Activated CD4-positive, alpha-beta T cell treated with anti-CD3 and anti-CD28 coated beads for 48 hours (primary cell): Measurements from ENCODE around the gene PTH2.
"Not testable (repeated sequence)": the region's sequence is repeated elsewhere in the genome, so short reads cannot be mapped to it uniquely, and the experiment has no call there.

Experiments
- DNase-seq: peaks from one replicate; pipeline ENCODE4 v3.0.0-alpha.2; 2020

PTH2 gene, protein sequence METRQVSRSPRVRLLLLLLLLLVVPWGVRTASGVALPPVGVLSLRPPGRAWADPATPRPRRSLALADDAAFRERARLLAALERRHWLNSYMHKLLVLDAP

DNA sequence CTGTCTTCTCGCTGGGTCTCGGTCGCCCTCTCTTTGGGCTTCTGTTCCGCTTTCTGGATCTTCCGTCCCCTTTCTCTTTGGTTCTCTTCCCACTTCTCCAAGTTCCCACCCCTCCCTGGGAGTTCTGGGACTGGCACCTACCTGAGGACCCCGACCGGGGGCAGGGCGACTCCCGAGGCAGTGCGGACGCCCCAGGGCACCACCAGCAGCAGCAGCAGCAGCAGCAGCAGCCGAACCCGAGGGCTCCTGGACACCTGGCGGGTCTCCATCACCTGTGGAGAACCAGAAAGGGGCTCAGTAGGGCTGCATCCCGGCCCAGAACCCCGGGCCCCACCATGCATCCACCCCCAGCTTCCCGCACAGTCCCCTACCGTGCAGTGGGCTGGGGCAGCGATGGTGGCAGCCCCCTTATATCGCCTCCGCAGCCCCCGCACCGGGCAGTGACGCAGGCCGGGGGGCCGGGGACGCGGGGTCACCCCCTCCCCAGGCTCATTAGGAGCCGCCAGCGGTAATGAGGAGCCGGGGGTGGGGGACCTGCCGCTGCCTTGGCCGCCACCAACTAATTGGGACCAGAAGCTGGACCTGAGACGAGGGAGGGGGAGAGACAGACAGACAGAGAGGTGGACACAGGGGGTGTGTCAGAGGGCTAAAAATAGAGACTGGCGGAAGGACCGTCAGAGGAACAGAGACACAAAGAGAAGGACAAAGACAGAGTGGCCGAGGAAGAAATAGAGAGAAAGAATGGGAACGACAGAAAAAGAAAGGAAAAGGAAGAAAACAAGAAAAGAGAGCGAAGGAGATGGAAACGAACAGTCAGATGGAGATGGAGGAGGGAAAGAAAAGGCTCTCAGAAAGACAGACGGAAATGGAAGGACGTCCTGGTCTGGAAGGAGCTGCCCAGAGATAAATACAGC lies at the start of gene PTH2:
PTH2 (minus strand) TSS at position 371 of the 914 bp plus-strand sequence; CDS start at position 269, 102 bp downstream.
- DNase-seq = no peak

DNA sequence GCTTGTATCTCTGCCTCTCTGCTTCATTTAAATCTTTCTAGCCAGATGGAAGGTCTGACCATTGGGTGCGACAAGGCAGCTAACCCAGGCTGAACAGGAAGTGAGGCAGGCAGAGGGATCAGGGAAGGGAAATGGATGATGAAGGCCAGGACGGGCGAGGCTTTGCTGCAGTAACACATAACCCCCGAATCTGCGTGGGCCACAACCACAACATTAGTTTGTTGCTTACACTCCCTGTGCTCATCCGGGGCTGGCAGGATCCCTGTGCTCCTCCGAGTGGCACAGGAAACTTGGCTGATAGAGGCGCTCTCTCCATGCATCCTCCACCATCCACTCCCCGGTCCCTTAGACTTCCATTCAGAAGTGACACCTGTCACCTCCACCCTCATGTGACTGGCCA lies 49.7 kb upstream of the PTH2 start:
- DNase-seq = no peak

DNA sequence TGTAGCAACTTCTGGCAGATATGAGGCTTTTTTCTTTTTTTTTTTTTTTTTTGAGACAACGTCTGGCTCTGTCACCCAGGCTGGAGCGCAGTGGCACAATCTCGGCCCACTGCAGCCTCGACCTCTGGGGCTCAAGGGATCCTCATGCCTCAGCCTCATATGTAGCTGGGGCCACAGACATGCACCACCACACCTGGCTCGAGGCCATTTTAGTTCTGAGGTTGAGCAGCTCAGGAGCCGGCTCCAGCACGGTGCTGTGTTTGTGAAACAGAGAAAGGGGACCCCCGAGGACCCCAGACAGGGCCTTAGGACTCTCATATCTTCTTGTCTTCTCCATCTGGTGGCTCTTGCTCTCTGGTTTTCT lies 47.4 kb upstream of the PTH2 start:
- DNase-seq = no peak

DNA sequence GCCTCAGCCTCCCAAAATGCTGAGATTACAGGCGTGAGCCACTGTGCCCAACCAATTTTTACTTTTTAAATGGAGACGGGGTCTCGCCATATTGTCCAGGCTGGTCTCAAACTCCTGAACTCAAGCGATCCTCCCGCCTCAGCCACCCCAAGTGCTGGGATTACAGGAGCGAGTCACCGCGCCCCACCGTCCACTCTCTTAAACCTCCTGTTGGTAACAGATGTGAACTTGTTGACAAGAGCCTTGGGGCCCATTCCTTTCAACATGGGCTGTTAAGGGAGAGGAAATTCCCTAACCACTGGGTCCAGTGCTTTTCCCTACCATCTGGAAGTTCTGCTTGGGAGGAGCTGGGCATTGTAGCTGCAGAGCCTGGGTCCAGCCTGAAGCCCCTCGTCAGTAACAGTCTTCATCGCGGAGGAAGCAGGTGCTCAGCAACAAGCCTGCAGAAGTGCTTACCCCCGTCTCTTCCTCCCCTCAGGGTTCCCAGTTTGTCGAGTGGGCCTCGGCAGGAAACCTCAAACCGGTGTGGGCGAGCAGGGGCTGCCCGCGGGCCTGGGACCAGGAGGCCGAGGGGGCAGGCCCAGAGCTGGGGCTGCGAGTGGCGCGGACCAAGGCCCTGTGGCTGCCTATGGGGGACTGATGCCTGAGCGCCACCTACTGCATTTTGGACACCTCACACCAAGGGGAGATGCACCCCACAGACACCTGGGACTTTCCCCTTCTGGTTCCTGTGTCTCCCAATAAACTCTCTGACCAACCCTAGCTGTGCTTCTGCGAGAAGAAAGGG lies 46.8 kb upstream of the PTH2 start:
- DNase-seq = peak; percentile 81

DNA sequence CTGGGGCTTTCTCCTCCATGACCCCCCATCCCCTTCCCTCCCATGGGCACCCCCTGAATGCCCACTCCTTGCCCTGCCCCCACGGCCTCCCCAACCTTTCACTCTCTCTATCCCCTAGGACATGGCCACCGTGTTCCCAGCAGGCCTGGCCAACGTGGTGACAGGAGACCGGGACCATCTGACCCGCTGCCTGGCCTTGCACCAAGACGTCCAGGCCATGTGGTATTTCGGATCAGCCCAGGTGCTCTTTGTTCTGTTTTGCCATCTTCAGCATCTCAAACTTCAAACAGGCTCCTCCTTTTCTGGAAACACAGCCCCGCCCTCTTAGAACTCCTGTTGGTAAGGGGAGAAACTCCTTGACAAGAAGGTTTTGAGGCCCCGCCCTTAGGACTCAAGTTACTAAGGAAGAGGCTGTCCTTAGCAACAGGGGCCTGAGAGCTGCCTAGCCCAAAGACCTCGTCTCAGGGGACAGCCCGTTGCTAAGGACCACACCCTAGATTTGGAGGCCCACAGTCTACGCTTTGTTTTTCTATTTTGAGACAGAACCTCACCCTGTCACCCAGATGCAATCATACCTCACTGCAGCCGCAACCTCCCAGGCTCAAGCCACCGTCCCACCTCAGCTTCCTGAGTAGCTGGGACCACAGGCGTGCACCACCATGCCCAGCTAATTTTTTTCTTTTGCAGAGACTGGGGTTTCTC lies 45.7 kb upstream of the PTH2 start:
- peak; percentile 82 for DNase-seq

DNA sequence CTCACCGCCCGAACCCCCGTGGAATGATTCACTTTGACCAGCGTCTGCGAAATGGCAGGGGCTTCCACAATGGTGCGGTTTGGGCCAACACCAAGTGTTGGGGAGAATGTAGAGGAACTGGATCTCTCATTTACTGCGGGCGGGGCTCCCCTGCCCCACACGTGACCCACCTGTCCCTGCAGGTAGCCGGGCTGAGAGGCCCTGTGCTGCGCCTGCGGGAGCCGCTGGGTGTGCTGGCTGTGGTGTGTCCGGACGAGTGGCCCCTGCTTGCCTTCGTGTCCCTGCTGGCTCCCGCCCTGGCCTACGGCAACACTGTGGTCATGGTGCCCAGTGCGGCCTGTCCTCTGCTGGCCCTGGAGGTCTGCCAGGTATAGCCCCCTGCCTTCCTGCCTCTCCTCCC lies 45.0 kb upstream of the PTH2 start:
- DNase-seq = no peak

DNA sequence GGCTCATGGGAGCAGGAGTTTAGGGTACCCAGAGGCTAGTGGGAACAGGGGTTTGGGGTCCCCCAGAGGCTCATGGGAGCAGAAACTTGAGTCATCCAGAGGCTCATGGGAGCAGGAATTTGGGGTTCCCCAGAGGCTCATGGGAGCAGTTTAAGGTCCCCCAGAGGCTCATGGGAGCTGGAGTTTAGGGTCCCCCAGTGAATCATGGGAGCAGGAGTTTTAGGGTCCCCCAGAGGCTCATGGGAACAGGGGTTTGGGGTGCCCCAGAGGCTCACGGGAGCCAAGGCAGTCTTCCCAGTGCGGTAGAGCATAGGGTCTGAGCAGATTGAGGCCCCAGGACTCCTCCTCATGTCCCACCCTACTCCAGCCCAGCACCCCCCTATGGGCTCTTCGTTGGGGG lies 42.1 kb upstream of the PTH2 start:
- DNase-seq = no peak

DNA sequence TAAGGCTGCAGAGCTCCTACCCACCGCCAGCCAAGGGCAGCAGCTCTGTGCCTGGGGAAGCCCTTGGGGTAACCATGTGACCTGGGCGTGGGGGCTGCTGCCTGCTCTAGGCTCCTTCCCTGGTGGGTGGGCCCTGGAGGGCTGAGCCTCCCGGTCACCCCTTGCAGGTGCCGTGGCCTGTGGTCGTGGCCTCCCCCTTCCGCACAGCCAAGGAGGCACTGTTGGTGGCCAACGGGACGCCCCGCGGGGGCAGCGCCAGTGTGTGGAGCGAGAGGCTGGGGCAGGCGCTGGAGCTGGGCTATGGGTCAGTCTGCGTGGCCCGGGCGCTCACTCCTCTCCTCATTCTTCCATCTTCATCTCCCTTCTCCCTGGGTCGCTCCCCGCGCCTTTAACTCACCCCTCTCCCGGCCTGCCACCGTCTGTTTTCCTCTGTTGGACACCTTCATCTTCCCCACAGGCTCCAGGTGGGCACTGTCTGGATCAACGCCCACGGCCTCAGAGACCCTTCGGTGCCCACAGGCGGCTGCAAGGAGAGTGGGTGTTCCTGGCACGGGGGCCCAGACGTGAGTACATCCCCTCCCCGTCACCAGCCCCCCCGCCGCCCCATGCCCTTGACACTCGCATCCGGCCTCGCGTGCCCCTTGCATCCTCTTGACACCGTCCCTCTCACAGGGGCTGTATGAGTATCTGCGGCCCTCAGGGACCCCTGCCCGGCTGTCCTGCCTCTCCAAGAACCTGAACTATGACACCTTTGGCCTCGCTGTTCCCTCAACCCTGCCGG lies 40.9 kb upstream of the PTH2 start:
- no peak for DNase-seq

DNA sequence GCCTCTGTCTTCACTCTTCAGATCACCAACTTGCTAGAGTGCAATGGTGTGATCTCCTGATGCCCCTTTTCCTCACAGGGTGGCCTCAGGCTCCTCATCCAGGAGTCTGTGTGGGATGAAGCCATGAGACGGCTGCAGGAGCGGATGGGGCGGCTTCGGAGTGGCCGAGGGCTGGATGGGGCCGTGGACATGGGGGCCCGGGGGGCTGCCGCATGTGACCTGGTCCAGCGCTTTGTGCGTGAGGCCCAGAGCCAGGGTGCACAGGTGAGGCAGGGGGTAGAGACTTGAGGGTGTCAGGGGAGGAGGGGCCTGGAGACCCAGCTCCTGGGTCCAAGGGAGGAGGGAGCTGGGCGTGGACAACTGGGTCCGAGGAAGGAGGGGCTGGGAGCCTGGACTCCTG lies 39.3 kb upstream of the PTH2 start:
- DNase-seq = no peak

DNA sequence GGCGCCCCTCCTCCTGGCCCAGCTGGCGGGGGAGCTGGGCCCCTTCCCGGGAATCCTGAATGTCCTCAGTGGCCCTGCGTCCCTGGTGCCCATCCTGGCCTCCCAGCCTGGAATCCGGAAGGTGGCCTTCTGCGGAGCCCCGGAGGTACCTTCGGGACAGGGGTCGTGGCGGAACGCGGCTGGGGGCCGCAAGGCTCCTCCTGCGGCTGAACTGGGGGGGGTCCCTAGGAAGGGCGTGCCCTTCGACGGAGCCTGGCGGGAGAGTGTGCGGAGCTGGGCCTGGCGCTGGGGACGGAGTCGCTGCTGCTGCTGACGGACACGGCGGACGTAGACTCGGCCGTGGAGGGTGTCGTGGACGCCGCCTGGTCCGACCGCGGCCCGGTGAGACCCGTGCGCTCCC lies 38.4 kb upstream of the PTH2 start:
- DNase-seq = no peak

DNA sequence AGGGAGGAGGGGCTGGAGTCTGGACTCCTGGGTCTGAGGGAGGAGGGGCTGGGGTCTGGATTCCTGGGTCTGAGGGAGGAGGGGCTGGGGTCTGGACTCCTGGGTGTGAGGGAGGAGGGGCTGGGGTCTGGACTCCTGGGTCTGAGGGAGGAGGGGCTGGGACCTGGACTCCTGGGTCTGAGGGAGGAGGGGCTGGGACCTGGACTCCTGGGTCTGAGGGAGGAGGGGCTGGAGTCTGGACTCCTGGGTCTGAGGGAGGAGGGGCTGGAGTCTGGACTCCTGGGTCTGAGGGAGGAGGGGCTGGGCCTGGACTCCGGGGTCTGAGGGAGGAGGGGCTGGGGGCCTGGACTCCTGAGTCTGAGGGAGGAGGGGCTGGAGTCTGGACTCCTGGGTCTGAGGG lies 37.9 kb upstream of the PTH2 start:
- DNase-seq = not testable (repeated sequence)

DNA sequence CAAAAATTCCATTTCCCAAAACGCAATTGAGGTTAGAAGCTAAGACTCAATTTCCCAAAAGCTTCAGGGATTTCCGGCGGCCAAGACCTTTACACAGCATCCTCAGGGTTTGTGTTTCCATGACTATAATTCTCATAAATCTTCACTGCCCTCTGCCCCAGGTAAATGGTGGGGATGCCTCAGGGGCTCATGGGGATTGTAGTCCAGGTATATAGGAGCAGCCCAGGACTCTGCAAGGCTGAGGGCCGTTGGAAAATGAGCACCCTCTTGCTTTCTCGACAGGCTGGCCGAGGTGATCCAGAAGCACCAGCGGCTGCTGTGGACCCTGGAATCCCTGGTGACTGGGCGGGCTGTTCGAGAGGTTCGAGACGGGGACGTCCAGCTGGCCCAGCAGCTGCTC lies 36.1 kb upstream of the PTH2 start:
- DNase-seq = no peak

DNA sequence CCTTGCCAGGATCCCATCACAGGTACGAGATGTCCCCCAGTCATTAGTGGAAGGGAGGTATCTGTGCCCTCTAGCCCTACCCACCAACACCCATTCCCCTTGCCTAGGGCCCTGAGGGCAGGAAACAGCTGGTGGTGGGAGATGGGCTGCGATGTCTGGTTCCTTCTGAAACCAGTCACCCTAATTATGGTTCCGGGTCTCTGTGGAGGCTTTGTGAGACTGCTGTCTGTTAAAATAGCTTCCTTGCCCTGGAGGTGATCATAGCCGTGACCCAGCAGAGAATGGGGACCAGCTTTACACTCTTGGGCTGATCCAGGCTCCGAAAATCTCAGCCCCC lies 35.3 kb upstream of the PTH2 start:
- no peak for DNase-seq

DNA sequence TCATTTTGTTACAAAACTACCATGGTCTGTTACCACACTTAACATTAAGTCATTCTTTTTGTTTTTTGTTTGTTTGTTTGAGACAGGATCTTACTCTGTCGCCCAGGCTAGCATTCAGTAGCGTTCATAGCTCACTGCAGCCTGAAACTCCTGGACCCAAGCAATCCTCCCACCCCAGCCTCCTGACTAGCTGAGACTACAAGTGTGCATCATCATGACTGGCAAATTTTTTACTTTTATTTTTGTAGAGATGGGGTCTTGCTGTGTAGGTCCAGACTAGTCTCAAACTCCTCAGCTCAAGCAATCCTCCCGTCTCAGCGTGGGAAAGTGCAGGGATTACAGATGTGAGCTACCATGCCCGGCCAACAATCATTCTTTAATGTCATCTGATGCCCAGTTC lies 33.1 kb upstream of the PTH2 start:
- DNase-seq = no peak

DNA sequence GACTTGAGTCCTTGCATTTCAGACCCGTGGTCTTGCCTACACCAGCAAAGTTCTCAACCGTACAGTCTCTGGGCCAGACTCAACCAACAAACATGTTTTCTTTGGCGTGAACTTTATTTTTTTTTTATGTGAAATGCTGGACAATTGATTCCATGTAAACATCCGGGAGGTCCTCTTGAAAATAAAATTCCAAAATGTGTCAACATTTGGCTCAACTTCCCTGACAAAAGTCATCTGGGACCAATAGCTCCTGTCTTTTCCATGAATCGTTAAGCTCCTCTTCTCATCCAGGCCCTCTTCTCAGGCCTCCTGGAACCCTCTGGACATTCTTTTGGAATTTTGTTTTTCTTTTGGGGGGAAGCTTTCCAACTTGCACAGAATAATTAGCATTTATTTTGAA lies 32.5 kb upstream of the PTH2 start:
- no peak for DNase-seq

DNA sequence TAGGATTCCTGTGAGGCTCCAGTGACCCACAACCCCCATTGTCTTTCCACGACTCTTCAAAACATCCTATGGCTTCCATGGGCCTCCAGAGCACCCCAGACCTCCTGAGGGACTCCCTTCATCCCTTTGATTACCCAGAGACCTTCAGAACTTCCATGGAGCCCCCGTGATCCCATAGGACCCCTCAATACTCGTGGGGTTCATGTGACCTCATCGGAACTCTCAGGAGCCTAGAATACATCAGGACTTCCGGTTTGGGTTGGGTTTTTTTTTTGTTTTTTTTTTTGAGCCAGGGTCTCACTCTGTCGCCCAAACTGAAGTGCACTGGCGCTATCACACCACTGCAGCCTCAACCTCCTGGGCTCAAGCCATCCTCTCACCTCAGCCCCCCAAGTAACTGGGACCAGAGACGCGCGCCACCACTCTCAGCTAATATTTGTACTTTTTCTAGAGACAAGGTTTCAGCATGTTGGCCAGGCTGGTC lies 30.6 kb upstream of the PTH2 start:
- DNase-seq = no peak

DNA sequence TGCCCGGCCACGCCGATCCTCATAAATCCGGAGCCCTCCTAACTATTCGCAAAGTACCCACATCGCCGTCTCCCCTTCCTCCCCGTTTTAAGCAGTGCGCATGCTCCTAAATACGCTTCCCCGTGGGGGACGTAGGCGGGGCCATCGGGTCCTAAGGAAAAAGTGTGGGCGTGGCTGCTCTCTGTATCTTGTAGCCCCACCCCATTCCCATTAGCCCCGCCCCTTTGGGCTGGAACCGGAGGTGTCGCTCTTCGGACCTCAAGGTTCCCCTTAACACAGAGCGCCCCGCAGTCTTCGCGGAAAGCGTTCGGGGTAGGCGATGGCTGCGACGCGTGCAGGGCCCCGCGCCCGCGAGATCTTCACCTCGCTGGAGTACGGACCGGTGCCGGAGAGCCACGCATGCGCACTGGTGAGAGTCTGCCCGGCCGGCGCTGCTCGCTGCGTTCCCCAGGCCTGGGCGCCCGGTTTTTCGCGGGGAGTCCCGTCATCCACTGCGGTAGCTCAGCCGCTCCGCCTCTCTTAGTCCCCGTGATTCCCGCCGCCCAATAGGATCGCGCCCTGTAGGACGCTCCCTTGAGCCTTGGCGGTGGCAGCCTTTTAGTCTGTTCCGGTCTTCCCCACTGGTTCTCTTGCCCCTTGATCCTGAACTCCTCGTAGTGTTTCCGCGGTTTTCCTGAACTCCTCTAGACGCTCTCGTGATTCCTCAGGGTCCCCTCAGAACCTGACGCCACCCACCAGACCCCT lies 29.9 kb upstream of the PTH2 start, which contains the start of gene ALDH16A1:
ALDH16A1 (plus strand) TSS at position 213 of the 744 bp plus-strand sequence; CDS start at position 320, 107 bp downstream.
- peak; percentile 99 for DNase-seq

DNA sequence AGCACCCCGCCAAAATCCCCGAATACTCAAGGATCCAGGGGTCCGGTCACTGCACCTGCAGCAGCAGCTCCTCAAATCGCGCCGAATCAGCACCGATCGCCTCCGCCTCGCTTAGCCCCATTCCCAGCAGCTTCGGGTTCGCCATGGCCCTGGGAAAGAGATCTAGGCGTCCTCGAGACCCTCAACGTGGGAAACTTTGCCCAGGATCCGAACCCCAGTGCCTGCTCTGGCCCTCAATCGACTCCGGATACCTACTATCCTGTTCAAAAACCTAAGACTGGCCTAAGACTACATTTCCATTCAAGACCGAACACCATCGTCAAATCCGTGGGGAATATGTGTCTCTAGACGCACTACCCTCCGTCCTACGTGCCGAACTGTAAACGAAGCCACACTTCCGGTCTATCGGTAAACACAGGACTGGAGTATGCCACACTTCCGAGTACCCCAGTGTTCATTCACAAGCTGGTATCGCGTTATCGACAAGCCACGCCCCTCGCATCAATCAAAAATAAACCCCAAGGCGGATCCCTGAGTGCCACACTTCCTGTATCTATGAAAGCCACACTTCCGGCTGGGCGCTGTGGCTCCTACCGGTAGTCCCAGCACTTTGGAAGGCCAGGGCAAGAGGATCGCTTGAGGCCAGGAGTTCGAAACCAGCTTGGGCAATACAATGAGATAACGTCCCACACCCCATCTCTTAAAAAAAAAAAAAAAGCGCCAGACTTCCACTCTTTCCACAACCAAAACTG lies 28.4 kb upstream of the PTH2 start, which contains the start of gene PIH1D1:
PIH1D1 (minus strand) TSS at position 385 of the 752 bp plus-strand sequence; CDS start at position 145, 240 bp downstream.
- peak; percentile 96 for DNase-seq

DNA sequence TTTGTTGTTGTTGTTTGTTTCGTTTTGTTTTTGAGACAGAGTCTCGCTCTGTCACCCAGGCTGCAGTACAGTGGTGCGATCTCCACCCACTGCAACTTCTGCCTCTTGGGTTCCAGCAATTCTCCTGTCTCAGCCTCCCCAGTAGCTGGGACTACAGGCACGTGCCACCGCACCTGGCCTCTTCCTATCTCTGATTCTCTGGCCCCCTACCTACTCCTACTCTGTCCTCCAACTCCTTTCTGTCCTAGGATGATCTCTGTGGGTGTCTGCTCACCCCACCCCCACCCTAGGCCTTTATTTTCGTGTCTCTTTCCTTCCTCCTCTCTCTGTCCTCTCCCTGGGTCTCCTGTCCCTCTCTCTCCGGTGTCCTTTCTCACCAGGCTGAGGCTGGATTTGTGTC lies 27.2 kb upstream of the PTH2 start:
- no peak for DNase-seq

DNA sequence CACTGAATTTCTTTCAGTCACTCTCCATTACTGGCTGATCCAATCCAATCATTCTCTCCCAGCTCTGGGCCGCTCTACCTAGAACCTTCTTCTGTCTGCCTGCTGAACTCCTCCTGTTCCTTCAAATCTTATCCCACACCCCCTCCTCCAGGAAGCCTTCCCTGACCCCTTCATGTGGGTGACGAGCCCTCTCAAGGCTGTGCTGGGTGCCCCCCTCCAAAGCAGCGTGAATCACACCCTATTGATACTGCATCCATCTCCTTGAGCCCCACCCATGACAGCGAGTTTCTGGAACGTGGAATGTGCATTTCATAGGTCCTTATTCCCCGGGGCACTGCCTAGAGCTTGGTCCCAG lies 25.2 kb upstream of the PTH2 start:
- DNase-seq = no peak
